Lower leg skin (tissue), 4 donors: Measurements from ENCODE around the gene MTG1. TPM values are rescaled to one million over a fixed set of nuclear protein-coding genes. Genes with fewer than 3 reads are reported as not detected.

Experiments
- DNase-seq, 2 donors: peaks; one replicate each; pipeline ENCODE4 v3.0.0-alpha.2; 2019; ENCODE audit warnings: low spot score in 2 of 2
- H3K4me3 ChIP-seq: fragments of 200-600 bp; sonication (generic); 2 replicates; pipeline ENCODE4 v1.5.1; 2017; ENCODE audit warnings: mild to moderate bottlenecking, low read depth; ENCODE audit not compliant: poor library complexity, severe bottlenecking
- CTCF ChIP-seq, 3 donors: fragments of 450-650 bp; IDR thresholded peaks; one replicate each; pipeline ENCODE4 v1.5.1; 2016; ENCODE audit warnings: antibody characterized with exemption in 3 of 3, mild to moderate bottlenecking in 3 of 3, moderate library complexity in 2 of 3
- POLR2A ChIP-seq, 2 donors: fragments of 450-650 bp; IDR thresholded peaks; one replicate each; pipeline ENCODE4 v1.6.1; 2016 to 2017; ENCODE audit warnings: antibody characterized with exemption in 2 of 2, mild to moderate bottlenecking in 1 of 2, moderate library complexity in 1 of 2
- WGBS, 2 donors: methylation state at CpG; one replicate each; pipeline ENCODE4 v1.1.5; 2018; 5-methylcytosine and 5-hydroxymethylcytosine counted together
- intact Hi-C: fragments of 100-400 bp; cut with DNase I; formaldehyde crosslinking; loops from one replicate; pipeline ENCODE4 v1.15.0; 2023; ENCODE audit warnings: low total_unique reads
- total RNA-seq, 4 donors: library from RNA; depleted of rRNA; stranded (reverse); fragments of >200 nt; gene quantifications; one replicate each; pipeline ENCODE4 v1.1.0, GENCODE V29; 2016

Gene MTG1
- total RNA-seq: 10 to 100 TPM; 16.4 to 36.0 (median 25.6) TPM

- TF ChIP-seq POLR2A (IDR thresholded peaks at IDR 0.05) (no peak), CTCF (IDR thresholded peaks at IDR 0.05) (no peak)
- WGBS, 2 donors: 0% methylated on average over 20 to 39 of the region's 69 CpGs
- H3K4me3 ChIP-seq: peak within 1 kb of the TSS; percentile 88
- DNase-seq: peak; percentile 84 to 98
- intact Hi-C loops: no loop called here
These were observed at the start of gene MTG1 for GRCh38 chr10:133394064-133394663. TSS of gene MTG1 (plus strand) at chr10:133394157. CDS start at chr10:133394221, 64 bp downstream.

- TF ChIP-seq CTCF (IDR thresholded peaks at IDR 0.05): no peak
- no peak for TF ChIP-seq POLR2A (IDR thresholded peaks at IDR 0.05)
- intact Hi-C loops: no loop called here
- no peak overlapping the region for H3K4me3 ChIP-seq
- WGBS, 2 donors: 57 to 68% methylated on average over 5 of the region's 5 CpGs
- DNase-seq: no peak
These were observed 49.7 kb upstream of the MTG1 start for GRCh38 chr10:133344236-133344635.

- intact Hi-C loops: no loop called here
- H3K4me3 ChIP-seq: no peak overlapping the region
- 46% methylated on average over 11 of the region's 11 CpGs for WGBS, 2 donors
- DNase-seq: no peak
- no peak for TF ChIP-seq CTCF (IDR thresholded peaks at IDR 0.05)
- no peak for TF ChIP-seq POLR2A (IDR thresholded peaks at IDR 0.05)
These were observed 47.5 kb upstream of the MTG1 start for GRCh38 chr10:133346413-133346812.

GRCh38 chr10:133347710-133348517 is 46.0 kb upstream of the MTG1 start:
- no peak overlapping the region for H3K4me3 ChIP-seq
- TF ChIP-seq CTCF (IDR thresholded peaks at IDR 0.05) (no peak), POLR2A (IDR thresholded peaks at IDR 0.05) (no peak)
- intact Hi-C loops: no loop called here
- WGBS, 2 donors: 36 to 47% methylated on average over 11 to 15 of the region's 16 CpGs
- no peak for DNase-seq

- TF ChIP-seq CTCF (IDR thresholded peaks at IDR 0.05) (peak in 1 of 3 donors; percentile 54), POLR2A (IDR thresholded peaks at IDR 0.05) (no peak)
- 60 to 72% methylated on average over 8 of the region's 8 CpGs for WGBS, 2 donors
- intact Hi-C loops: no loop called here
- no peak overlapping the region for H3K4me3 ChIP-seq
- DNase-seq: no peak
These were observed 44.8 kb upstream of the MTG1 start for GRCh38 chr10:133349160-133349568.
